ENCODE measurements around the gene SRP68.

Gene SRP68

DNA sequence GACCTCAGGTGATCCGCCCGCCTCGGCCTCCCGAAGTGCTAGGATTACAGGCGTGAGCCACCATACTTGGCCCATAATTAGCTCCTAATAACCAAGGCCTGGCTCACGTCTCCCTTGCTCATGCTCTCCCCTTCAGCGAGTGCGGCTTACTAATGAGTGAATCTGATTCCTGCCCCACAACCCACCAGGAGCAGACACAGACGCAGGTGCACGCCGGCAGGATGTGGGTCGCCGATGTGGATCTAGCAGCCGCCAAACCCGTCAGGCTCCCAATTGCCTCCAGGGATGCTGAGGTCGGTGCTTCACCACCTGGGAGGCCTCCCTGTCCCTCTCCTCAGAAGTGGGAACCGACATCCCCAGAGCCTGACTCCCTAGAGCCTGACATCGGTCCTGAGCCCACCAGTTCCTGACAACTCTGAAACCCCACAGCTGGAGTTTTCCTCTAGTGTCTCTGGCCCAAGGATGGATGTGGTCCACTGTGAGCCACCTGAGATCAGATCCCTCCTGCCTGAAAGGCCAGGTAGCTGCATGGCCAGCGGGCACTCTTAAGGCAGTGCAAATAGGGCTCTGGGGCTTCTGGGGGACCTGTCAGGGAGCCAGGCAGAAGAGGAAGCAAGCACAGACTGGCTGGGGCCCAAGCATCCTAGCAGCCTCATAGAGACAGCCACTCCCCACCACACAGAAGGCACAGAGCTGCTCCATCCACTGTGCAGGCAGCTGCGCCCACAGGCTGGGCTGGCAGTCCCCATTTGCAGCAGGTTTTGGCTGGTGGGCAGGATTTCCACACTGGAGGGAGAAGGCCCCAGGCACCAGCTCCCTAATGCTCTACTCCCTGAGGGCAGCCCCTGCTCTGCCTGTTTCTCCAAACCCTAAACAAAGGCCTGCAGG lies 20.5 kb upstream of the SRP68 start:
- Histone ChIP-seq H3F3A (ENCODE audit: insufficient read depth, low read length) (no peaks in the 10 kb centered on the region), H3K36me3 (replicated peaks; ENCODE audit: insufficient read depth, low read length) (no peaks in the 10 kb centered on the region), H3K9me3 (replicated peaks; ENCODE audit: insufficient read depth, low read length) (no peaks in the 10 kb centered on the region), H3K4me1 (ENCODE audit: low read length) (no peaks in the 10 kb centered on the region), H3K27ac (ENCODE audit: low read length) (no peak overlapping the region), H3K4me3 (ENCODE audit: low read length) (no peak overlapping the region), H3K4me2 (ENCODE audit: low read depth, low read length) (no peak overlapping the region), H4K20me1 (ENCODE audit: insufficient read depth, low read length) (no peaks in the 10 kb centered on the region), H3K9ac (ENCODE audit: low read length) (no peak overlapping the region), H3K79me2 (ENCODE audit: low read length) (no peaks in the 10 kb centered on the region), H3K9me2 (replicated peaks; ENCODE audit: insufficient read depth, low read length) (no peaks in the 10 kb centered on the region), H2AFZ (ENCODE audit: low read length) (no peak overlapping the region), H3K27me3 (replicated peaks; ENCODE audit: insufficient read depth, low read length) (no peaks in the 10 kb centered on the region)
- TF ChIP-seq EZH2phosphoT487 (IDR thresholded peaks at IDR 0.05; ENCODE audit: low read length) (no peak), EZH2 (optimal IDR thresholded peaks at IDR 0.05; ENCODE audit: low read depth, low read length) (no peak)
- TF ChIP-seq, protein P1, sequence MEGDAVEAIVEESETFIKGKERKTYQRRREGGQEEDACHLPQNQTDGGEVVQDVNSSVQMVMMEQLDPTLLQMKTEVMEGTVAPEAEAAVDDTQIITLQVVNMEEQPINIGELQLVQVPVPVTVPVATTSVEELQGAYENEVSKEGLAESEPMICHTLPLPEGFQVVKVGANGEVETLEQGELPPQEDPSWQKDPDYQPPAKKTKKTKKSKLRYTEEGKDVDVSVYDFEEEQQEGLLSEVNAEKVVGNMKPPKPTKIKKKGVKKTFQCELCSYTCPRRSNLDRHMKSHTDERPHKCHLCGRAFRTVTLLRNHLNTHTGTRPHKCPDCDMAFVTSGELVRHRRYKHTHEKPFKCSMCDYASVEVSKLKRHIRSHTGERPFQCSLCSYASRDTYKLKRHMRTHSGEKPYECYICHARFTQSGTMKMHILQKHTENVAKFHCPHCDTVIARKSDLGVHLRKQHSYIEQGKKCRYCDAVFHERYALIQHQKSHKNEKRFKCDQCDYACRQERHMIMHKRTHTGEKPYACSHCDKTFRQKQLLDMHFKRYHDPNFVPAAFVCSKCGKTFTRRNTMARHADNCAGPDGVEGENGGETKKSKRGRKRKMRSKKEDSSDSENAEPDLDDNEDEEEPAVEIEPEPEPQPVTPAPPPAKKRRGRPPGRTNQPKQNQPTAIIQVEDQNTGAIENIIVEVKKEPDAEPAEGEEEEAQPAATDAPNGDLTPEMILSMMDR (IDR thresholded peaks at IDR 0.05; ENCODE audit: low read length), result no peak
- no peak for DNase-seq

DNA sequence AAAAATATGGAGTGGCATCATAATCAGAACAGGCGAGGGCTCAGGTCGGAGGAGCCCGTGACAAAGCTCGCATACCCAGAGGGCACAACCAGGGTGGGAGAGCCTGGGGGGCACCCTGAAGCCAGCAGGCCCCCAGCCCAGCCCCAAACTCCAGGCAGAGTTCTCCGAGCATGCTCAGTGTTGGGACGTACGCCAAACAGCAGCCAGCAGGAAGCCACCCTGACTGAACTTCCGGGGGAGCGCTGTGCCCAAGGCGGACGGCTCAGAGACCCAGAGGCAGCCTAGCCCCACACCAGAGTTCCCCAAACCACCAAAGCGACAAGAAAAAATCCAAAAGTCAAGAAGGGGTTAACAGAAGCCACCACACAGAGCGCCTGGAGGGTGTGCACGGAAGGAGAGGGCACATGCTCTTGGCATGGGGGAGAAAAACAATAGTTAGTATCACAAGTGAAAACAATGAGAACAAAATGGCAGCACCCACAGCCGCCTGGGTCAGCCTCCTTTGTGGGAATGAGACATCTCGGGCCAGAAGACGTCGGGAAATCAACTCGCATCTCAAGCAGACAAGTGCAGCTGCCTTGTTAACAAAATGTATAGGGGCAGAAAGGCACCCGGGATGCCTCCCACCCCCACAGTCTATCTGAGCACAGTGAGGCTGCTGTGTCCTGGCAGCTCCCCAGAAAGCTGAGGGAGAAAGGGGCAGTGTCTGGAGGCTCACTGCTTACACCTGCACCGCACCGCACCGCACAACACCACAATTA lies 19.4 kb upstream of the SRP68 start:
- Histone ChIP-seq H2AFZ (ENCODE audit: low read length) (no peak overlapping the region), H3K4me1 (ENCODE audit: low read length) (no peaks in the 10 kb centered on the region), H3F3A (ENCODE audit: insufficient read depth, low read length) (no peaks in the 10 kb centered on the region), H3K4me3 (ENCODE audit: low read length) (no peak overlapping the region), H3K27me3 (replicated peaks; ENCODE audit: insufficient read depth, low read length) (no peaks in the 10 kb centered on the region), H3K9me2 (replicated peaks; ENCODE audit: insufficient read depth, low read length) (no peaks in the 10 kb centered on the region), H3K4me2 (ENCODE audit: low read depth, low read length) (no peak overlapping the region), H3K9ac (ENCODE audit: low read length) (no peak overlapping the region), H4K20me1 (ENCODE audit: insufficient read depth, low read length) (no peaks in the 10 kb centered on the region), H3K9me3 (replicated peaks; ENCODE audit: insufficient read depth, low read length) (no peaks in the 10 kb centered on the region), H3K79me2 (ENCODE audit: low read length) (no peaks in the 10 kb centered on the region), H3K36me3 (replicated peaks; ENCODE audit: insufficient read depth, low read length) (no peaks in the 10 kb centered on the region), H3K27ac (ENCODE audit: low read length) (no peak overlapping the region)
- TF ChIP-seq, protein P1 (IDR thresholded peaks at IDR 0.05; ENCODE audit: low read length), result no peak
- no peak for TF ChIP-seq EZH2 (optimal IDR thresholded peaks at IDR 0.05; ENCODE audit: low read depth, low read length)
- TF ChIP-seq EZH2phosphoT487 (IDR thresholded peaks at IDR 0.05; ENCODE audit: low read length), result no peak
- DNase-seq, result no peak

DNA sequence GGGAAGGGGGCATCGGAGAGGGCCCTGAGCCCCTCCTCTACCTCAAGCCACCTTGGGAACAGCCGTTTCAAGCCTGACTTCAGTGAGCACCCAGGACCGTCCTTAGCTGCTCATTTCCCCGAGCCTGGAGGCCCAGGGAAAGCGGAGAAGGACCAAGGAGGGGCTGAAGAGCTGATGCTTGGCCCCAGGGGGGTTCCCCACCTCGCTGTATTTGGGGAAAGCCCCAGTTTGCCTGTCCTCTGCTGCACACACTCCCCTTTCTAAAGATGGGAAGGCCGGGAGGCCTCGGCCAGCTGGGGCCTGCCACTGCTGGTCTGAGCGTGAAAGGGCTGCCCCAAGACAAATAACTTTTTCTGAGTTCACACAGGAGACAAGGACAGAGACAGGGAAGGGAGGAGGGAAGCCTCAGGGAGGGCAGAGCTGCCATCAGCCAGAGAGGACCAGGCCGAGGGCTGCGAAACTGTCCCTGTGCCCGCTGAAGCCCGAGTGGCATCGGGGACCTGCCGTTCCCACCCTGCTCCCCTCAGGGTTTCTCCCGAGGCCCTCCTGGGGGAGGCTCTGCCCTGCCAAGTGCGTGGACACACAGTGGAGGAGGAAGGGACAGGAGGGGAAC lies 18.3 kb upstream of the SRP68 start:
- Histone ChIP-seq H3F3A (ENCODE audit: insufficient read depth, low read length) (no peaks in the 10 kb centered on the region), H3K36me3 (replicated peaks; ENCODE audit: insufficient read depth, low read length) (no peaks in the 10 kb centered on the region), H4K20me1 (ENCODE audit: insufficient read depth, low read length) (no peaks in the 10 kb centered on the region), H3K9me3 (replicated peaks; ENCODE audit: insufficient read depth, low read length) (no peaks in the 10 kb centered on the region), H3K27me3 (replicated peaks; ENCODE audit: insufficient read depth, low read length) (no peaks in the 10 kb centered on the region), H3K4me3 (ENCODE audit: low read length) (no peak overlapping the region), H3K27ac (ENCODE audit: low read length) (no peak overlapping the region), H3K4me1 (ENCODE audit: low read length) (no peaks in the 10 kb centered on the region), H3K9me2 (replicated peaks; ENCODE audit: insufficient read depth, low read length) (no peaks in the 10 kb centered on the region), H3K4me2 (ENCODE audit: low read depth, low read length) (no peak overlapping the region), H3K9ac (ENCODE audit: low read length) (no peak overlapping the region), H3K79me2 (ENCODE audit: low read length) (no peaks in the 10 kb centered on the region), H2AFZ (ENCODE audit: low read length) (no peak overlapping the region)
- DNase-seq, result no peak
- no peak for TF ChIP-seq EZH2 (optimal IDR thresholded peaks at IDR 0.05; ENCODE audit: low read depth, low read length)
- no peak for TF ChIP-seq EZH2phosphoT487 (IDR thresholded peaks at IDR 0.05; ENCODE audit: low read length)
- TF ChIP-seq, protein P1 (IDR thresholded peaks at IDR 0.05; ENCODE audit: low read length), result no peak

All from MM.1S (cell line).